ENCODE results near the gene GOSR1.
"Not testable (repeated sequence)": the region's sequence is repeated elsewhere in the genome, so short reads cannot be mapped to it uniquely, and the experiment has no call there.

GOSR1 gene

DNA sequence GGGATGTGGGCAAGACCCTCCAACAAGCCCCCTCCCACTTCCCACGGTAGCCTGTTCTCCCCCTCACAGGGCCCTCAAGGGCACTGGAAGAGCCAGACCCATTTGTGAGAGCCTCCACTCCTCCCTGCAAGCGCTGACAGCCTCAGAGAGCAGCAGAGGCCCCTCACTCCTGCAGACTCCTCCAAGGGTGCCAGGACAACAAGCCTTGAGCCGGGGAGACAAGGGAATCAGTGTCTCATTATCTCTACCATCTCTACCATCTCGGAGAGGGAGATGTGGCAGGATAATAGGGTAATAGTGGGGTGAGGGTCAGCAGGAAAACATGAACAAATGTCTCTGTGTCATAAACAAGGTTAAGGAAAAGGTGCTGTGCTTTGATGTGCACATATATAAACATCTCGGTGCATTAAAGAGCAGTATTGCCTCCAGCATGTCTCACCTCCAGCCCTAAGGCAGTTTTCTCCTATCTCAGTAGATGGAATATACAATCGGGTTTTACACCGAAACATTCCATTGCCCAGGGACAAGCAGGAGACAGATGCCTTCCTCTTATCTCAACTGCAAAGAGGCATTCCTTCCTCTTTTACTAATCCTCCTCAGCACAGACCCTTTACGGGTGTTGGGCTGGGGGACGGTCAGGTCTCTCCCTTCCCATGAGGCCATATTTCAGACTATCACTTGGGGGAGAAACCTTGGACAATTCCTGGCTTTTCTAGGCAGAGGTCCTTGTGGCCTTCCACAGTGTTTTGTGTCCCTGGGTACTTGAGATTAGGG lies 86.1 kb downstream of the GOSR1 start:
- not testable (repeated sequence) for DNase-seq (ENCODE audit: low read depth)

DNA sequence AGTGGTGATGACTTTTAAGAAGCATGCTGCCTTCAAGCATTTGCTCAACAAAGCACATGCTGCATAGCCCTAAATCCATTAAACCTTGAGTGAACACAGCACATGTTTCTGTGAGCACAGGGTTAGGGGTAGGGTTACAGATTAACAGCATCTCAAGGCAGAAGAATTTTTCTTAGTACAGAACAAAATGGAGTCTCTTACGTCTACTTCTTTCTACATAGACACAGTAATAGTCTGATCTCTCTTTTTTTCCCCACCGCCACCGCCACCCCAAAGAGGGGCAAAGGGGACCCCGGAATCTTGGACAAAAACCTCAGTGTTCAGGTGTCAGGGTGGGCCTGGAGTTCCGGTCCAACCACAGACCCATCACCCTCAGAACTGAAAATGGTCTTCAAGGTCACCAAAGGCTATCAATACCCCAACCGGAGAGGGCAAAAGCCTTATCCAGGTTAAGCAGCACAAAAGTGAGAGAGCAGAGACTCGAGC lies 86.7 kb downstream of the GOSR1 start:
- DNase-seq (ENCODE audit: low read depth) = not testable (repeated sequence)

DNA sequence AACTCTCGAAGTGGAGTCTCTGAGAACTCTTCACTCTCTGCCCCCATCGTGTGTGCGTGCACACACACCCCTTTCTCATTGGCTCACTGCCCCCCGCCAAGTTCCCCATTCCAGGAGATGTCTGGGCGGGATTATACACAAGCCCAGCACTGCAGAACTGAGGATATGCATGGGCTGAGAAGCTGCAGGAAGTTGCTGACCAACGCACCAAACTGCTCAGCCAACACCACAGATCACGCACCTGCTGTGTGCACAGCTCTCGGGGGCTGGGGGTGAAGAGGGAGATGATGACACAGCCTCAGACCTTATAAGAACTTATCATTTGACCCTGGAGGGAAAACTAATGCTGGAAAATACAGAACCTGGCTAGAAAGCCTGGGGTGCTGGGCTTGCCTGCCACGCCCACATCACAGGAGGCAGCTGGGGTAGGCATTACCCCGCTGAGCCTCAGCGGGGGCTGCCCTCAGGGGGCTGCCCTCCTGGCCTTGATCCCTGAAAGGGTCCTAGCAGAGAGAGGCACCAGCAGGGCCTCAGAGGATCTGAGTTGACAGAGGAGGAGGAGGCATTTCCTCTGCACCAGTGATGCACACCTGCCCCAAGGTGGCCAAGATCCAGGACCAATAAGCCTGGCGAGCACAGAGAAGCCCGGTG lies 87.3 kb downstream of the GOSR1 start:
- not testable (repeated sequence) for DNase-seq (ENCODE audit: low read depth)

DNA sequence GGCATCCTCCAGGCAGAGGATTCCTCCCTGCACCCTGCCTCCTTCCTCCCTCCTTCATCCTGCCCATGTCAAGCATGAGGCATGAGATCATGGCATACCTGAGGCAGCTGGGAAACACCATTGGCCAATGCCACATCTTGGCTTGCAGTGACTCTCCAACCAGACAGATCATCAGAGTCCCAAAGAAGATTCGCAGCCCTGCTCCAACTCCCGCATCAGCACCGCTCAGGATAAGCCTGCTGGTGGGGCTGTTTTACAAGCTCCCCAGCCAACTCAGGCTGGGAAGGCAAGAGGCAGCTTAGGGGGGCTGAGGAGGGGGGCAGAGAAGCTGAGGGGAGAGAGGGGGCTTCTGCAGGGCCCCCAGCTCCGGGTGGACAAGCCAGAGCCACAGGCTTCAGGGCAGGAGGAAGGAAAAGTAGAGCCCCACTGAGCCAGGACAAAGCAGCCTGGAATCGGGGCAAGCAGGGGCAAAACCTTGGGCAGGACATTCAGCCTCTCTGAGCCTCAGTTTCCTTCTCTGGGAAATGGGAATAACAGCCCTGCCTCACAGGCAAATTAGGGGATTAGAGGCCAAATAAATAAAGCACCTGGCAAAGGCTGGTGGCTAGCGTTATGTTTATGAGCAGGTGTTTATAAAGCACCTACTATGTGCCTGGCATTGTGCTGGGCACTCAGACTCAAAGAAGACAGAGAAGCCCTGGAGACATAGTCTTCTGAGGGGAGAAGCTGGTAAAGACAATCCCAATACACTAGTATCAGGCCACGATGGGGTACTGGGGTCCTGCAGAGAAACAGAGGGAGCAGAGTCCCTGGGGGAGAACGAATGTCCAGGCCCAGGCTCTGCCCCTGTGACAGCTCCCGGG lies 88.1 kb downstream of the GOSR1 start:
- no peak for DNase-seq (ENCODE audit: low read depth)

DNA sequence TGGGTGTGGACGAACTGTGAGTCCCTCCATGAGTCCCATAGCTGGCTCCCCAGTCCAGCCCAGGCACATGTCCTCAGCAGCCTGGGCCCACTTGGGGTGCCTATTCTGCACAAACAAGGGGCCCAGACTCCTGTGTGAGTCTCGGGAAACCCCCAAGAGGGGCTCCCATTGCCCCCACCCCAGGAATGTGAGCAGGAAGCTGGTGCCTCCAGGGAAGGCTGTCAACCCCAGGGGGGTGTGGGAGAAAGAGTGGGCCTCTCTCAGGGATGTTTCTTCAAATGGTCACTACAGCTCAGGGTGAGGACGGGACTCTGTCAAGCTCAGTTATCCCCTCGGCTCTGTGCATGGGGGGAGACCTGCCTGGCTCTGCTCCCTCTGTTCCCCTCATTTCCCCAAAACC lies 88.9 kb downstream of the GOSR1 start:
- not testable (repeated sequence) for DNase-seq (ENCODE audit: low read depth)

DNA sequence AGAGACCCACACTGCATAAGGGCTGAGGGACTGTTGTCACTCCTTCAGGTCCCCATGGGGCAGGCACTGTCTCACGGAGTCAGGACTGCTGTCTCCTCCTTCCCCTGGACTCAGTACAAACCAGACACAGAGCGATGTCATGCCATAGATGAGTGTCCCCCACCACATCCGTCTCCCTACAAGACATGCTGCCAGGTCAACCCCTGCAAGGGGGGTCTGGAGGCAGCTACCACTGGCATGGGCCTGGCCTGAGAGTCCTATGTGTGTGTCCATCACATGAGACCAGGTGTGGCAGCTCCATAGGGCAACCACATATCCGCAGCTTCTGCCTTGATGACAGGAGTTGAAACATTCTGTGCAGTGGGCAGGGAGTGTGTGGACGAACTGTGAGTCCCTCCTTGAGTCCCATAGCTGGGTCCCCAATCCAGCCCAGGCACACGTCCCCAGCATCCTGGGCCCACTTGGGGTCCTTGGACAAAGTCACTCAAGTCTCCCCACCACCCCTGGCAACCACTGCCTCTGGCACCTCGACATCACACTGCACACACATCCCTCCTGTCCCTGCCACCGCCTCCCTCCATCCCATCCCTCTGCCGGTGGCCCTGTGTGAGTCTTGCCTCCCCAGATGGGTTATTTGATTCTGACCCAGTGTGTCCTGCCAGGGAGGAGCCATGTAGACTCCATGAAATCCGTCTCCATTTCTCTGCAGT lies 89.5 kb downstream of the GOSR1 start:
- DNase-seq (ENCODE audit: low read depth) = not testable (repeated sequence)

DNA sequence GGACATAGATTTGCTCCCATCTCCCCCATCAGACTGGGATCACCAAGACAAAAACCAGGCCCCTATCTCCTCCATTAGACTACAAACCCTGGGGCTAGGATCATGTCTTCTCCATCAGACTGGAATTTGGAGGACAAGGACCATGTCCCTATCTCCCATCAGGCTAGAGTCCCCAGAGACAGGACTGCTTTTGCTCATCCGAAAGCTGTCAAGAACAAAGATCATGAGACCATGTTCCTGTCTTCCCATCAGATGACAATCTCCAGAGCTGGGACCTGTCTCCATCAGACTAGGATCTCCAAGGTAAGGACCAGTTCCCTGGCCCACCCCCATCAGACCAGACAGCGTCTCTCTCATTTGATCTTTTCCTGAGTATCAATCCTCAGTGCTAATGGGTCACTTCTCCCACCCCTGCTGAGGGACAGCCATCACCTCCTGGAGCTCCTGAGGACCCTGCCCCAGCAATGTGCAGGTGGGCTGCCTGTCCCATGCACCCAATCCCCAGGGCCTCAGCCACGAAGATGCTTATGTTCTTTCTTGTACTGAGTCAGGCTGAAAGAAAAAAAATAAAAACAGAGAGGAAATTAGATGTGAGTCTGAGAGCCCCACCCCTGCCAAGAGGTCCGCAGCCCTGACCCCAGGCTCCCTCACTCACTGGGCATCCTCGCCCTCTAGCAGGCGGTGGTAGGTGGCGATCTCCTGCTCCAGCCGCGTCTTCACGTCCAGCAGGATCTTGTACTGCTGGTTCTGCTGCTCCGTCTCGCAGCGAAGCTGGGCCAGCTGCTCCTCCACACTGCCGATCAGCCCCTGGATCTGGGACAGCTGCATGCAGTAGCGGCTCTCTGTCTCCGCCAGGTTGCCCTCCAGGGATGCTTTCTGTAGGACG lies 90.3 kb downstream of the GOSR1 start:
- no peak for DNase-seq (ENCODE audit: low read depth)

DNA sequence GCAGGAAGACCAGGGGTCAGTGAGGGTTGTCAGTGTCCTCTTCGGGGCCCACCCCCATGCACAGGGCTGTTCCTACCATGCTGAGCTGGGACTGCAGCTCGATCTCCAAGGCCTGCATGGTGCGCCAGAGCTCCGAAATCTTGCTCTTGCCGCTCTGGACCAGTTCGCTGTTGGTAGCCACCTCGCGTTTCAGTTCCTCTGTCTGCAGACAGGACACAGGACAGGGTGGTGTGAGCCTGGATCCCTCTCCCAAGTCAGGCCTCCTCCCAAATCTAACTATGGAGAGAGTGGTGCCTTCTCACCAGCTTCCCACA lies 90.9 kb downstream of the GOSR1 start:
- DNase-seq (ENCODE audit: low read depth) = no peak

DNA sequence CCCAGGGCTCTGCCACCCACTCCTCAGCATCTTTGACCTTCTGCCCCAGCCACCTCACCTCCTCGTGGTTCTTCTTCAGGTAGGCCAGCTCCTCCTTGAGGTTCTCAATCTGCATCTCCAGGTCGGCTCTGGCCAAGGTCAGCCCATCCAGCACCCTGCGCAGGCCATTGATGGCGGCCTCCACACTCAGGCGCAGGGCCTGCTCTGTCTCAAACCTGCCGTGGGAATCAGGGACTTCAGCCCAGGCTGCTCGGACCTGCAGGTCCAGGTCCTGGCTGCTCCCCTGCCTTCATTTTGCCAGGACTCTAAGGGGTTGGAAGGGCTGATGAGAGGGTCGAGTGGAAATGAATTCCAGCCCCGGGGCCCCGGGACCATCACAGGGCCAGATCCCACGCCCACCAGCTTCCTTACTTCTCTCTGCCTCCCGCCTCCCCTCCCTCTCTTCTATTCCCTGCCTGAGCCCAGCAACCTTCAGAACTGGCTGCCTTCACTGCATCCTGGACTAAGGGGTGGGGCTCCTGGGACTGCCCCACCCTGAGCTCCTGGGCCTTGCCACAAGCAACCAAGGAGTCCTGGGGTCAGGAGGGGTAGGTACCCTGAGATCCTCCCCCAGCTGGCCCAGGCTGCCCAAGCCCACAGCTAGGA lies 92.4 kb downstream of the GOSR1 start:
- DNase-seq (ENCODE audit: low read depth) = not testable (repeated sequence)

DNA sequence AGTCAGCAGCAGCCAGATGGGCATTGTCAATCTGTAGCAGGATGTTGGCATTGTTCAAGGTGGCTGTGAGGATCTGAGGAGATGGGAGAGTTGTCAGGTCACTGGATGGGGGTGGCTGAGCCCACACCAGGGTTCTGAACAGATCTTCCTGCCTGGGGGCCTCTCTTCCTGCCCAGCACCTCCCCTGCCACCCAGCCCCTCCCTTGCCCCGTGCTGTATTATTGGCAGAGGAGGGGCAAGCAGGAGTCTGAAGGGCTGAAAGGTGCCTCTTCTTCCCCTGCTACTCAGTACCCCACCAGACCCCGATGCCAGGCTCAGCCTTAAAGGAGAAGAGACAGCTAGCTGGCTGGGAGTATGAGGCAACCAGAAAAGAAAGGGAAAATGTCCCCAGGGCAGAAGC lies 93.0 kb downstream of the GOSR1 start:
- no peak for DNase-seq (ENCODE audit: low read depth)

DNA sequence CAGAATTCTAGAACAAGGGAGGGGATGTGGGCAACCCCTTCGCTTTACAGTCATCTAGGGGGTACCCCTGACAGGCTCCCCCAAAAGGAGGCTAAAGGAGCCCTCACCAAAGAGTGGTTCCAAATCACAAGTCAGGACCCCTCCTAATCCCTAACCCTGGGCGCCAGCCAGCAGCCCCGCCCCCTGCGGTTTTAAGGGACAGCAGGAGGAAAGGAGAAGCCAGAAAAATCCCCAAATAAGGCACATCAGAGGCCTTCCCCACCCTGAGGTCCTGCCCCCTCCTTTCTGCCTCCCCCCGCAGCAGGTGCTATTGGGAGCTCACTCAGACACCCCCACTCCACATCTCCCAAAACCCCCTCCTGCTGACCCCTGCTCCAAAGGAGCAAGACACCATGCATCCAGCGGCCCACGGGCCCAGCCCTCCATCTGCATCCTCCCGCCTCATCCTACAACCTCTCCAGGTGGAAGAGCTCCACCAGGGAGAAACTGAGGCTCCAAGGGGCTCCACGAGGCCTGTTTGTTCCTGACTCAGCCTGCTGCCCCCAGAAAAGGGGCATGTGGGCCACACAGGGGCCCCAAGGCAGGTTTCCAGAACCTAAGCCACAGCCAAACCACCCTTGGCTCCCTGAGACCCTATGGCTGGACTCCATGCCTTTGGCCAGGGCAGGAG lies 93.5 kb downstream of the GOSR1 start:
- no peak for DNase-seq (ENCODE audit: low read depth)

DNA sequence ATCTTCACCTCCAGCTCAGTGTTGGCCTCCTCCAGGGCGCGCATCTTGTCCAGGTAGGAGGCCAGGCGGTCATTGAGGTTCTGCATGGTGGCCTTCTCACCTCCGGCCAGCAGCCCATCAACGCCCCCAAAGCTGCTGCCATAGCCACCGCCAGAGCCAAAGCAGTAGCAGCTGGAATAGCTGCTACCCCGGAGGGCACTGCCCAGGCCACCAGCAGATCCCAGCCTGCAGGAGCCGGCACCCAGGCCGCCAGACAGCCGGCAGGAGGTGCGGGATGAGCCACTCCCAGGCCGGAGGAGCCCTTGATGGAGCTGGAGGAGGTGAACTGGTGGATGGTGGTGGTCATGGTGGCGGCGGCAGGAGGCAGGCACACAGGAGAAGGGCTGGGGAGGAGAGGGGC lies 94.2 kb downstream of the GOSR1 start:
- not testable (repeated sequence) for DNase-seq (ENCODE audit: low read depth)

DNA sequence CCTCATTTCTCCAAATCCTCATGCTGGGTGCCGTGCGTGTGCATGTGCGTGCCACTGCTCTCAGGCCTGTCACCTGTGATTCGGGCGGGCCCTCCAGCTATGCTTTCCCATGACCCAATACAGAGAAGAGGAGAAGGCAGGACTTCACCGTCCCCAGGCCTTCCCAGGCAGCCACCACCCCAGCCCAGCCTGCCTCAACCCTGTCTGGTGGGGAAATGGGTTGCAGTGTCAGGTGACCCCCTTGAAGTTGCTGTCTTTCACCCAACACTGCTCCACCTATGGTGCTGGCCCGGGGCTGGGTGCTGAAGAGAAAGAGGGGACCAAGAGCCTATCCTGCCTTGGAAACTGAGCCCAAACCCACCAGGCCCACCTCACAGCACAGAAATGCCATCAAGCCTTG lies 94.7 kb downstream of the GOSR1 start:
- DNase-seq (ENCODE audit: low read depth) = no peak

DNA sequence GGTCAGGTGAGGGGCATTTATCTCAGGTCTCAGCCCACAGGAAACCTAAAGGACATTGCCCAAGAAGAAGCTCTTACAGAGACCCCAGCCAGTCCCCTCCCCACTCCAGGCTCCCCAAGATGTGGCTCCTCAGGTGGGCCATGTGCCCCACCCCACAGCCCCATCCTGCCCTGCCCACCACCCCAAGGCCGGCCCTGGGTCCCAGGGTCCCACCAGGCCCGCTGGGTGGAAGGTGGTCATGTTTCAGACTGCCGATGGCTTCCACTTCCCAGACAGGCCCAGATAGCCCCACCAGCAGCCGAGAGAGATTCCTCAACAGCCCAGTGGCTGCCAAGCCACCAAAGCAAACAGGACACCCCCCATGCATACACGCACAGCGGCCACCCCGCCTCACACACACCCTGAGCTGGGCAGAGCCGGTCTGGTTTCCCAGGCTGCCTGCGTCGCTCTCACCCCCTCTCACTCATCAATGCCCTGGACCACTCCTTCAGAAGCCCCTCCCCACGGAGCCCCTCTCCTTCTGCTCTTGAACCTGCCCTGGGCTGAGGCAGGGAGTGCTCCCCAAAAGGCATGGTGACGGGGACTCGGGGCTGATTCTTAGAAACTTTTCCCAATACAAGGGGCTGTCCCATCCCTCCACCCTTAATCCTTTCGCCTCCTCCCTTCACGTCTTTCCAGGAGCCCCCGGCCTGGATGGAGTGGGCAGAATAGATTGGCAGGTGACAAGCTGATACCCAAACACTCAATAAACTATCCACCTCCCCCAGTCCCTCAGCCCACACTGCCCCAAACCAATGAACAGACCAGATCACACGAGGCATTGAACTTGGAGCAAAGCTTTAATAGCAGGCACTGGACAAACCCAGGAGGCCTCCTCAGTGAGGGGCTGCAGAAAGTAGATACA lies 95.7 kb downstream of the GOSR1 start:
- DNase-seq (ENCODE audit: low read depth) = not testable (repeated sequence)

DNA sequence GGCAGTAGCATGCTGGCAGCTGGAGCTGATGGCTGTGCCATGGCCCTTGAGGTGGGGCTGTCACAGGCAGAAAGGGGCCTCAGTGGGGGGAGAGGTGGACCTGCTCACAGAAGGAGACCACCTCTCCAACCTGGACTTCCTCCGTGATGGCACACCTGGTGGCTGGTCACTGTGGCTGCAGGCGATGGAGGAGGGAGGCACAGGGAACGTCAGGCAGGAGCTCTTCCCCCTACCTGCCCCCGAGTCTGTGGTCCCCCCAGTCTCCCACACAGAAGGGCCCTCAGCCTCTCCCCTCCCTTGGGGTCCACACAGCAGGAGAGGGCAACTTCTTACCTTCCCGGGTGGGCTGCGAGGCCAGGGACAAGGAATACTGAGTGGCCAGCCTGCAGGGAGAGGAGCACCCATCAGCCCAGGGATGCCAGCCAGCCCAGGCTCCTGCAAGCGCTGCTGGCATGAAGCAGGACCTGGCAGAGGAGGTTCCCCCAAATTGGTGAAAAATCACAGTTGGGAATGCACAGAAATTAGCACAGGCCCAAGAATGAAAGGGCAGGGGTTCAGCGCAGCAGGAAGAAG lies 96.5 kb downstream of the GOSR1 start:
- no peak for DNase-seq (ENCODE audit: low read depth)

DNA sequence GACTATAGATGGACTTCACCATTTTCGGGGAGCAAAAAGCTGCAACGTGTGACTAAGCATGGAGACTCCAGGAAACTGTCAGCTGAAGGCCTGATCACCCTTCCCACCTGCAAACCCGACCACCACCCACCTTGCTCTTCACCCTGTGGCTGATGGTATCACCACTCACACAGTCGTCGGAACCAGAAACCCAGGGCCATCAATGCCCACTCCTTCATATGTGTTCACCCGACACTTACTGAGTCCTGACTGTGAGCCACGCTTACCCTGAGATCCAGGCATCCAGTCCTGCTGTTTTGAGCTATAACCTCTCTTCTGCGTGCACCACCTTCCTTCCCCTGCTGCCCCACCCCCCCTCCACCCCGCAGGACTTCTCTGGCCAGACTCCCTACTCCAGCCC lies 97.1 kb downstream of the GOSR1 start:
- DNase-seq (ENCODE audit: low read depth) = not testable (repeated sequence)

DNA sequence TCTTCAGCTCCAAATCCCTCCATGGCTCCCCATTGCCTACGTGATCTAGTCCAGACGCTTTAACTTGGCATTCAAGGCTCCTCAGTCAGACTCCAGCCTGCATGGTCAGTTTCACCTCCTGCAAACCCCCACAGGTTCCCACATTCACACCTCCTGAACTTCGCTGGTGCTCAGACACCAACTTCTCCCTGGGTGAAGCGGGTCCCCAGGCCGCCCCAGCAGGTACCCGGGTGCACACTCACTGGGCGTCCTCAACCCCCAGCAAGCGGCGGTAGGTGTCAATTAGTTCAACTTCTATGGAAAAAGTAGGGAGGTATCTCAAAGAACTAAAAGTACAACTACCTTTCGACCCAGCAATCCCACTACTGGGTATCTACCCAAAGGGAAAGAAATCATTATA lies 97.6 kb downstream of the GOSR1 start:
- not testable (repeated sequence) for DNase-seq (ENCODE audit: low read depth)

DNA sequence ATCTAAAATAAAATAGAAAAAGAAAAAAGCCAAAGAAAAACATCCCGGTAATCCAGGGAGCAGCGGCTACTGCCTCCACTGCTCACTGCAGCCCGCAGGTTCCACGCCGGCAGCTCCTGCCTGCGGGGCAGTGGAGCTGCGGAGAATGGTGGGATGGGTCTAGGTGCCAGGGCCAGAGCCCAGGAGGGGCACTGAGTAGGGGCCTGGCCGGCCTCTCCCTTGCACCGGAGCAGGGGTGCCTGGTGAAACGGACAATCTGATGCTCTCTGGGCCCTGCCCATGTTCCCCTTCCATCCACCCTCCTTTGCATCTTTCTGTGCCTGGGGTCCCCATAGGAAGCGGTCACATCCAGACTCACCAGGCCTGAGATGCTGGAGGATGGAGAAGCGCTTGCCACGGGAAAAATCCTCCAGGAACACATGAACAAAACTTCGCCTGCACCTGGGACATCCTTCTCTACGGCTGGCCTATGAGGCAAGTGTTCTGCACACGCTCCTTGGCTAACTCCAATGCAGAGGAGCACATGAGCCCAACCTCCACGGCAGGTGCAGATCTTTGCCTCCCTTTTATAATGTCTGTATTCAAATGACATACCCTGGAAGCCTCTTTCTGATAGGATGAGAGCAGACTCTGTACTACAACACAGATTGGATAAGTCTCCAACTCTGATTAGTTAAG lies 98.6 kb downstream of the GOSR1 start:
- not testable (repeated sequence) for DNase-seq (ENCODE audit: low read depth)
